IMR-90 (cell line): ENCODE measurements around the gene DCUN1D3.

Experiments used
- CEBPB ChIP-seq: IDR thresholded peaks from 2 replicates; pipeline ENCODE4 v1.6.1; 2012; ENCODE audit warnings: low read depth, low read length, improper control_type of control experiment
- CTCF ChIP-seq: conservative IDR thresholded peaks from 2 replicates; pipeline ENCODE4 v1.5.1; 2012; ENCODE audit warnings: mild to moderate bottlenecking, low read depth, low read length, improper control_type of control experiment
- POLR2A ChIP-seq: IDR thresholded peaks from 2 replicates; pipeline ENCODE4 v1.6.1; 2012; ENCODE audit warnings: mild to moderate bottlenecking, low read depth, low read length
- RAD21 ChIP-seq: IDR thresholded peaks from 2 replicates; pipeline ENCODE4 v1.6.1; 2012; ENCODE audit warnings: low read length, improper control_type of control experiment
- RFX5 ChIP-seq: IDR thresholded peaks from 2 replicates; pipeline ENCODE4 v1.8.0; 2012; ENCODE audit warnings: low read depth, mild to moderate bottlenecking, low read length, moderate library complexity

- TF ChIP-seq CTCF (no peak; the same call in 1 of the 2 replicates), POLR2A (peak; percentile 71), RFX5 (no peak), CEBPB (no peak), RAD21 (no peak; the same call in 1 of the 2 replicates)
These were observed 470 bp downstream of the DCUN1D3 start for GRCh38 chr16:20899477-20900298.
